ENCODE data around the gene PANK4. TPM values are rescaled to one million over a fixed set of nuclear protein-coding genes. Genes with fewer than 3 reads are reported as not detected.
A peak's percentile ranks its signal among the peaks of the same experiment; 100 is the strongest.

PANK4 gene
- total RNA-seq (2011; cell fraction: chromatin; rRNA removed; ENCODE audit: low replicate concordance), result 114 and 307 TPM in 2 replicates
- 194 and 202 TPM in 2 replicates for total RNA-seq (2011; cell fraction: nucleolus; rRNA removed)
- 119 and 146 TPM in 2 replicates for total RNA-seq (2011; cell fraction: nucleoplasm; rRNA removed)
- 39.6 and 50.7 TPM in 2 replicates for total RNA-seq (2014; rRNA removed)
- 15.3 and 19.2 TPM in 2 replicates for total RNA-seq (2014; rRNA removed; fragmentation: Illumina TruSeq; extraction: Trizol)
- total RNA-seq (2015; rRNA removed; fragmentation: Illumina TruSeq; extraction: Trizol), result 29.7 and 32.0 TPM in 2 replicates
- 55.6 and 61.3 TPM in 2 replicates for total RNA-seq (2021)
- 23.3 and 39.3 TPM in 2 replicates for polyA plus RNA-seq (2011; rRNA removed)
- polyA plus RNA-seq (2011; cell fraction: cytosol; rRNA removed), result 21.3 and 25.3 TPM in 2 replicates
- 181 and 249 TPM in 2 replicates for polyA plus RNA-seq (2011; cell fraction: nucleus; rRNA removed)
- polyA plus RNA-seq (2012), result 28.4 and 32.3 TPM in 2 replicates
- polyA plus RNA-seq (2014; fragmentation: Illumina TruSeq; extraction: Trizol), result 31.5 and 31.8 TPM in 2 replicates
- polyA plus RNA-seq (2014; fragmentation: Nextera tagmentation; extraction: Ambion mirVana), result 1 to 10 TPM in 1 of 2 experiments, under 1 TPM in 1; 0.93 to 1.4 TPM
- polyA plus RNA-seq (2014; rRNA removed), result 41.3 and 42.3 TPM in 2 replicates
- 22.3 and 22.4 TPM in 2 replicates for polyA minus RNA-seq (2011; rRNA and poly(A)+ RNA removed)
- polyA minus RNA-seq (2011; cell fraction: cytosol; rRNA and poly(A)+ RNA removed), result 35.2 and 42.6 TPM in 2 replicates
- 116 and 142 TPM in 2 replicates for polyA minus RNA-seq (2011; cell fraction: nucleus; rRNA and poly(A)+ RNA removed)
- Bru-seq, nascent RNA, result percentile 79 among the genes with signal in this experiment
- BruChase-seq, experiment 1, labeled RNA remaining after a 2-hour chase, result percentile 73 among the genes with signal in this experiment
- BruChase-seq, experiment 2, labeled RNA remaining after a 6-hour chase, result percentile 81 among the genes with signal in this experiment
- long read RNA-seq, experiment 1, transcript PANK4-201 (19 exons, 2,677 nt), result major isoform, 50 of 142 reads
- long read RNA-seq, experiment 1, partial matches to known transcripts, result 44 of 142 reads
- long read RNA-seq, experiment 1, other reads (novel, unspliced or antisense), result 48 of 142 reads
- long read RNA-seq, experiment 2, transcript PANK4-201 (19 exons, 2,677 nt), result major isoform, 13 of 33 reads
- long read RNA-seq, experiment 2, partial matches to known transcripts, result 9 of 33 reads
- long read RNA-seq, experiment 2, other reads (novel, unspliced or antisense), result 11 of 33 reads
- long read RNA-seq, experiment 3, transcript PANK4-201 (19 exons, 2,677 nt), result major isoform, 27 of 34 reads
- long read RNA-seq, experiment 3, partial matches to known transcripts, result 2 of 34 reads
- long read RNA-seq, experiment 3, other reads (novel, unspliced or antisense), result 5 of 34 reads

- in situ Hi-C loops (cut with MboI) (loop anchor here (25.0 kb wide), 1 partner anchor 339 kb away; the partner anchor contains the start of gene FAAP20), intact Hi-C loops (cut with micrococcal nuclease) (loop anchor here (1.0 kb wide), 1 partner anchor 20 kb away; no protein-coding TSS in a partner anchor)
- CTCF ChIA-PET (ENCODE audit: low intra/inter-chr PET ratio), result no interaction called here
- peaks cover 18% of the 10 kb centered on the region for H3K9me1 ChIP-seq (ENCODE audit: control insufficient read depth, insufficient read depth, low read length)
- POLR2A ChIA-PET, result interaction anchor here (0.6 to 2.0 kb wide), 14 partner anchors 9 to 168 kb away, joined by 3 to 11 read pairs (median 4); no protein-coding TSS in a partner anchor
- WGBS (ENCODE audit: insufficient coverage, low coverage, missing lambda C conversion rate), result 0% methylated on average over 46 of the region's 107 CpGs
- peak within 1 kb of the TSS; percentile 84 for H3K27ac ChIP-seq (ENCODE audit: extremely low read depth, low read depth, low read length)
- FAIRE-seq, result peak; percentile 89
- peaks cover 47% of the 10 kb centered on the region for H3K79me2 ChIP-seq (ENCODE audit: control insufficient read depth, insufficient read depth, low read length)
- peak within 1 kb of the TSS; percentile 92 to 97 for H3K9ac ChIP-seq (ENCODE audit: insufficient read depth in 1 of 2, low read depth in 2 of 2, low read length in 2 of 2)
- peak within 1 kb of the TSS; percentile 99 for H3K4me3 ChIP-seq
- peak within 1 kb of the TSS; percentile 93 for H2AFZ ChIP-seq (ENCODE audit: low read depth, low read length)
- H3K27me3 ChIP-seq (ENCODE audit: control insufficient read depth in 2 of 2, insufficient read depth in 2 of 2, low read length in 2 of 2), result peaks cover 19 to 21% of the 10 kb centered on the region in 2 experiments; a peak in 4 of 5 replicates
- no TSS peak for BruUV-seq (replicated peaks)
- peak; percentile 89 to 97 (median 93) for DNase-seq (ENCODE audit: extremely low read depth in 1 of 4, low spot score in 3 of 4)
- peaks cover 24 to 82% of the 10 kb centered on the region in 2 experiments; a peak in 4 of 5 replicates for H3K4me1 ChIP-seq (replicated peaks in 1 of 2; ENCODE audit: control insufficient read depth in 2 of 2, insufficient read depth in 2 of 2, low read length in 2 of 2)
- peaks cover 43% of the 10 kb centered on the region for H4K20me1 ChIP-seq (replicated peaks; ENCODE audit: control insufficient read depth, insufficient read depth, low read length)
- peak within 1 kb of the TSS; percentile 87 for H3K4me2 ChIP-seq (ENCODE audit: insufficient read depth, low read length)
- peak; percentile 95 for ATAC-seq
- peaks cover 39% of the 10 kb centered on the region for H3K36me3 ChIP-seq (ENCODE audit: control insufficient read depth, insufficient read depth, low read length)
- no peaks in the 10 kb centered on the region for H3K9me3 ChIP-seq (replicated peaks; ENCODE audit: control insufficient read depth, insufficient read depth, low read depth, low read length)
- TF ChIP-seq, protein P1, sequence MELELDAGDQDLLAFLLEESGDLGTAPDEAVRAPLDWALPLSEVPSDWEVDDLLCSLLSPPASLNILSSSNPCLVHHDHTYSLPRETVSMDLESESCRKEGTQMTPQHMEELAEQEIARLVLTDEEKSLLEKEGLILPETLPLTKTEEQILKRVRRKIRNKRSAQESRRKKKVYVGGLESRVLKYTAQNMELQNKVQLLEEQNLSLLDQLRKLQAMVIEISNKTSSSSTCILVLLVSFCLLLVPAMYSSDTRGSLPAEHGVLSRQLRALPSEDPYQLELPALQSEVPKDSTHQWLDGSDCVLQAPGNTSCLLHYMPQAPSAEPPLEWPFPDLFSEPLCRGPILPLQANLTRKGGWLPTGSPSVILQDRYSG (tag; conservative IDR thresholded peaks at IDR 0.05; ENCODE audit: low read depth), result peak; percentile 84
- TF ChIP-seq ZEB2 (IDR thresholded peaks at IDR 0.05) (no peak), ZNF280B (CRISPR knock-in tag; IDR thresholded peaks at IDR 0.05) (no peak), ZFPM2 (CRISPR knock-in tag; IDR thresholded peaks at IDR 0.05) (0 out of 2 replicates have a peak, but pooled peaks have one; percentile 45), SOX6 (IDR thresholded peaks at IDR 0.05) (no peak), RNF2 (IDR thresholded peaks at IDR 0.05) (peak; percentile 51; the same call in 1 of the 2 replicates), POLR2B (IDR thresholded peaks at IDR 0.05; ENCODE audit: low read depth, partially characterized antibody) (peak; percentile 29), NR4A1 (CRISPR knock-in tag; IDR thresholded peaks at IDR 0.05) (no peak), NR4A1 (tag; IDR thresholded peaks at IDR 0.05) (peak; percentile 78; the same call in 1 of the 2 replicates)
- TF ChIP-seq, protein P2, sequence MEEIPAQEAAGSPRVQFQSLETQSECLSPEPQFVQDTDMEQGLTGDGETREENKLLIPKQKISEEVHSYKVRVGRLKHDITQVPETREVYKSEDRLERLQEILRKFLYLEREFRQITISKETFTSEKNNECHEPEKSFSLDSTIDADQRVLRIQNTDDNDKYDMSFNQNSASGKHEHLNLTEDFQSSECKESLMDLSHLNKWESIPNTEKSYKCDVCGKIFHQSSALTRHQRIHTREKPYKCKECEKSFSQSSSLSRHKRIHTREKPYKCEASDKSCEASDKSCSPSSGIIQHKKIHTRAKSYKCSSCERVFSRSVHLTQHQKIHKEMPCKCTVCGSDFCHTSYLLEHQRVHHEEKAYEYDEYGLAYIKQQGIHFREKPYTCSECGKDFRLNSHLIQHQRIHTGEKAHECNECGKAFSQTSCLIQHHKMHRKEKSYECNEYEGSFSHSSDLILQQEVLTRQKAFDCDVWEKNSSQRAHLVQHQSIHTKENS (CRISPR knock-in tag; IDR thresholded peaks at IDR 0.05), result no peak
These were observed at the start of gene PANK4 for GRCh38 chr1:2525920-2526823. Gene PANK4, minus strand, starts transcription at chr1:2526596. Its CDS starts 9 bp downstream, at chr1:2526587.
